Adrenal gland (tissue), 5 donors: ENCODE data around the gene PHLDA1.

Experiments
- POLR2A ChIP-seq, 2 donors: fragments of 450-650 bp; IDR thresholded peaks; one replicate each; pipeline ENCODE4 v1.6.1; 2017; ENCODE audit warnings: antibody characterized with exemption in 2 of 2, mild to moderate bottlenecking in 2 of 2, moderate library complexity in 1 of 2
- TF ChIP-seq, protein P1 (sequence below), 6 experiments: fragments of 450-650 bp in 4 of 6; fragments of 200-600 bp in 2 of 6; sonication (generic) in 1 of 6; IDR thresholded peaks; 1 replicate in 5 of 6; 2 replicates in 1 of 6; pipeline versions ENCODE4 v1.5.1 to v1.8.0; 2016 to 2021; ENCODE audit warnings: antibody characterized with exemption in 6 of 6, mild to moderate bottlenecking in 2 of 6, moderate library complexity in 1 of 6
- donor health status: DM: no; HTN: no; CAD: no.

DNA sequence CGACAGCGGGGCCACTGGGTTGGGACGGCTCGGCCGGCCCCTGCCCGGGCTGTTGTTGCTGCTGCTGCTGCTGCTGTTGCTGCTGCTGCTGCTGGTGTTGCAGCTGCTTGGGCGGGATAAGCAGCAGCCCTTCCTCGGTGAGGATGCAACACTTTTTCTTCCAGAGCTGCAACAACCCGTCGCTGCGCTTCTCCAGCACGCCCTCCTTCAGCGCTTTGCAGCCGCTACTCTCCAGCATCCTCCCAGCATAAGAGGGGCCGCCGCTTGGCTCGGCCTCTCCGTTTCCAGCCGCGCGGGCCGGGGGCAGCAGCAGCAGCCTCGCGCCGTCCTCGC is 529 bp downstream of the PHLDA1 start:
- TF ChIP-seq, protein P1, sequence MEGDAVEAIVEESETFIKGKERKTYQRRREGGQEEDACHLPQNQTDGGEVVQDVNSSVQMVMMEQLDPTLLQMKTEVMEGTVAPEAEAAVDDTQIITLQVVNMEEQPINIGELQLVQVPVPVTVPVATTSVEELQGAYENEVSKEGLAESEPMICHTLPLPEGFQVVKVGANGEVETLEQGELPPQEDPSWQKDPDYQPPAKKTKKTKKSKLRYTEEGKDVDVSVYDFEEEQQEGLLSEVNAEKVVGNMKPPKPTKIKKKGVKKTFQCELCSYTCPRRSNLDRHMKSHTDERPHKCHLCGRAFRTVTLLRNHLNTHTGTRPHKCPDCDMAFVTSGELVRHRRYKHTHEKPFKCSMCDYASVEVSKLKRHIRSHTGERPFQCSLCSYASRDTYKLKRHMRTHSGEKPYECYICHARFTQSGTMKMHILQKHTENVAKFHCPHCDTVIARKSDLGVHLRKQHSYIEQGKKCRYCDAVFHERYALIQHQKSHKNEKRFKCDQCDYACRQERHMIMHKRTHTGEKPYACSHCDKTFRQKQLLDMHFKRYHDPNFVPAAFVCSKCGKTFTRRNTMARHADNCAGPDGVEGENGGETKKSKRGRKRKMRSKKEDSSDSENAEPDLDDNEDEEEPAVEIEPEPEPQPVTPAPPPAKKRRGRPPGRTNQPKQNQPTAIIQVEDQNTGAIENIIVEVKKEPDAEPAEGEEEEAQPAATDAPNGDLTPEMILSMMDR (IDR thresholded peaks at IDR 0.05) = no peak
- TF ChIP-seq POLR2A (IDR thresholded peaks at IDR 0.05) = no peak
